ENCODE data around the gene BEST3.

DNA sequence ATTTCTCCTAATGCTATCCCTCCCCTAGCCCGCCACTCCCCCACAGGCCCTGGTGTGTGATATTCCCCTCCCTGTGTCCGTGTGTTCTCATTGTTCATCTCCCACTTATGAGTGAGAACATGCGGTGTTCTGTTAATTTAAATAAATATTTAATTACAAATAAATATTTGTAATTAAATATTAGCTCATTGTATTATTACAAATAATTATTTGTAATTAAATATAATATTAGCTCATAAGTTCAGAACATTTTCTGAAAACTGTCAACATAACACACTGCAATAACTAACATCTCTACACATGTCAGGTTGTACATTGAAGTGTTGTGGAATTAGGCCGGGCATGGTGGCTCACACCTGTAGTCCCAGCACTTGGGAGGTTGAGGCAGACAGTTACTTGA, 45.0 kb upstream of the BEST3 start:
- TF ChIP-seq, protein P1, sequence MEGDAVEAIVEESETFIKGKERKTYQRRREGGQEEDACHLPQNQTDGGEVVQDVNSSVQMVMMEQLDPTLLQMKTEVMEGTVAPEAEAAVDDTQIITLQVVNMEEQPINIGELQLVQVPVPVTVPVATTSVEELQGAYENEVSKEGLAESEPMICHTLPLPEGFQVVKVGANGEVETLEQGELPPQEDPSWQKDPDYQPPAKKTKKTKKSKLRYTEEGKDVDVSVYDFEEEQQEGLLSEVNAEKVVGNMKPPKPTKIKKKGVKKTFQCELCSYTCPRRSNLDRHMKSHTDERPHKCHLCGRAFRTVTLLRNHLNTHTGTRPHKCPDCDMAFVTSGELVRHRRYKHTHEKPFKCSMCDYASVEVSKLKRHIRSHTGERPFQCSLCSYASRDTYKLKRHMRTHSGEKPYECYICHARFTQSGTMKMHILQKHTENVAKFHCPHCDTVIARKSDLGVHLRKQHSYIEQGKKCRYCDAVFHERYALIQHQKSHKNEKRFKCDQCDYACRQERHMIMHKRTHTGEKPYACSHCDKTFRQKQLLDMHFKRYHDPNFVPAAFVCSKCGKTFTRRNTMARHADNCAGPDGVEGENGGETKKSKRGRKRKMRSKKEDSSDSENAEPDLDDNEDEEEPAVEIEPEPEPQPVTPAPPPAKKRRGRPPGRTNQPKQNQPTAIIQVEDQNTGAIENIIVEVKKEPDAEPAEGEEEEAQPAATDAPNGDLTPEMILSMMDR (IDR thresholded peaks at IDR 0.05; ENCODE audit: low read length), result no peak
- TF ChIP-seq EZH2 (optimal IDR thresholded peaks at IDR 0.05; ENCODE audit: low read depth, low read length), result no peak
- no peak for TF ChIP-seq EZH2phosphoT487 (IDR thresholded peaks at IDR 0.05; ENCODE audit: low read length)

All from MM.1S (cell line).